ENCODE data around the gene RAPGEF2.

- TF ChIP-seq, protein P1, sequence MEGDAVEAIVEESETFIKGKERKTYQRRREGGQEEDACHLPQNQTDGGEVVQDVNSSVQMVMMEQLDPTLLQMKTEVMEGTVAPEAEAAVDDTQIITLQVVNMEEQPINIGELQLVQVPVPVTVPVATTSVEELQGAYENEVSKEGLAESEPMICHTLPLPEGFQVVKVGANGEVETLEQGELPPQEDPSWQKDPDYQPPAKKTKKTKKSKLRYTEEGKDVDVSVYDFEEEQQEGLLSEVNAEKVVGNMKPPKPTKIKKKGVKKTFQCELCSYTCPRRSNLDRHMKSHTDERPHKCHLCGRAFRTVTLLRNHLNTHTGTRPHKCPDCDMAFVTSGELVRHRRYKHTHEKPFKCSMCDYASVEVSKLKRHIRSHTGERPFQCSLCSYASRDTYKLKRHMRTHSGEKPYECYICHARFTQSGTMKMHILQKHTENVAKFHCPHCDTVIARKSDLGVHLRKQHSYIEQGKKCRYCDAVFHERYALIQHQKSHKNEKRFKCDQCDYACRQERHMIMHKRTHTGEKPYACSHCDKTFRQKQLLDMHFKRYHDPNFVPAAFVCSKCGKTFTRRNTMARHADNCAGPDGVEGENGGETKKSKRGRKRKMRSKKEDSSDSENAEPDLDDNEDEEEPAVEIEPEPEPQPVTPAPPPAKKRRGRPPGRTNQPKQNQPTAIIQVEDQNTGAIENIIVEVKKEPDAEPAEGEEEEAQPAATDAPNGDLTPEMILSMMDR (IDR thresholded peaks at IDR 0.05; ENCODE audit: poor library complexity) = no peak
- TF ChIP-seq EZH2 (IDR thresholded peaks at IDR 0.05; ENCODE audit: borderline replicate concordance) (no peak), EZH2phosphoT487 (IDR thresholded peaks at IDR 0.05; ENCODE audit: low read depth, severe bottlenecking, unreplicated experiment) (no peak)
Measured at GRCh38 chr4:159343116-159343515, 240.2 kb downstream of the RAPGEF2 start.

Measured in hepatocyte (in vitro differentiated cells).